IMR-90 (cell line): ENCODE results near the gene ST8SIA6. TPM values are rescaled to one million over a fixed set of nuclear protein-coding genes. Genes with fewer than 3 reads are reported as not detected.

Experiments
- ATAC-seq: fragments of 200-7000 bp; cut with Tn5 transposase; 2 replicates; pipeline ENCODE4 v1.9.1; 2020; ENCODE audit warnings: low read depth, mild to moderate bottlenecking, moderate library complexity
- BruUV-seq: library from RNA; stranded (reverse); fragments of 400-500 nt; replicated peaks from 2 replicates; lab custom pipeline; 2021; lab: Mats Ljungman, UMichigan
- CTCF ChIA-PET: fragments of 300-600 bp; formaldehyde crosslinking; extraction: SDS; loops from one replicate; lab custom pipeline; 2021; ENCODE audit warnings: antibody characterized with exemption; lab: Yijun Ruan, JAX
- POLR2A ChIA-PET: fragments of 300-600 bp; sonication (Branson Sonifier 250); formaldehyde crosslinking; loops from one replicate; lab custom pipeline; 2022; ENCODE audit warnings: antibody characterized with exemption; ENCODE audit not compliant: unreplicated experiment; lab: Charles Lee
- DNase-seq: peaks from one replicate; pipeline ENCODE4 v3.0.0; 2013
- H2AFZ ChIP-seq: replicated peaks from 2 replicates; pipeline ENCODE3; 2013; ENCODE audit warnings: low read length, mild to moderate bottlenecking; ENCODE audit not compliant: poor library complexity
- H2AK5ac ChIP-seq: 2 replicates; pipeline ENCODE4 v1.6.1; 2013; ENCODE audit warnings: low read depth, low read length, inconsistent platforms
- H2AK9ac ChIP-seq: replicated peaks from 2 replicates; pipeline ENCODE3; 2013; ENCODE audit warnings: mild to moderate bottlenecking, low read depth, low read length, moderate library complexity; ENCODE audit not compliant: poor library complexity
- H2BK120ac ChIP-seq: 2 replicates; pipeline ENCODE4 v1.6.1; 2013; ENCODE audit warnings: low read depth, low read length, inconsistent platforms
- H2BK15ac ChIP-seq: 3 replicates; pipeline ENCODE4 v1.6.1; 2013; ENCODE audit warnings: low read depth, low read length, inconsistent platforms
- H2BK20ac ChIP-seq: 2 replicates; pipeline ENCODE4 v1.6.1; 2013; ENCODE audit warnings: low read depth, mild to moderate bottlenecking, inconsistent platforms, low read length, moderate library complexity
- H2BK5ac ChIP-seq: 2 replicates; pipeline ENCODE4 v1.6.1; 2013; ENCODE audit warnings: mild to moderate bottlenecking, low read depth, low read length, inconsistent platforms; ENCODE audit not compliant: poor library complexity, severe bottlenecking
- H3K14ac ChIP-seq: replicated peaks from 2 replicates; pipeline ENCODE4 v1.6.1; 2013; ENCODE audit warnings: low read depth, low read length, inconsistent platforms
- H3K18ac ChIP-seq: 2 replicates; pipeline ENCODE4 v1.6.1; 2013; ENCODE audit warnings: low read depth, low read length, control low read depth
- H3K23ac ChIP-seq: 2 replicates; pipeline ENCODE4 v1.6.1; 2013; ENCODE audit warnings: low read depth, low read length, inconsistent platforms
- H3K27ac ChIP-seq: 2 replicates; pipeline ENCODE4 v1.5.1; 2013; ENCODE audit warnings: mild to moderate bottlenecking, control low read depth, low read length; ENCODE audit not compliant: insufficient read depth
- H3K27me3 ChIP-seq: 2 replicates; pipeline ENCODE4 v1.6.1; 2013; ENCODE audit warnings: low read length; ENCODE audit not compliant: control insufficient read depth, insufficient read depth
- H3K36me3 ChIP-seq: 2 replicates; pipeline ENCODE4 v1.6.1; 2013; ENCODE audit warnings: low read length, mixed read lengths; ENCODE audit not compliant: control insufficient read depth, insufficient read depth
- H3K4ac ChIP-seq: 2 replicates; pipeline ENCODE4 v1.6.1; 2013; ENCODE audit warnings: low read depth, low read length, inconsistent platforms
- H3K4me1 ChIP-seq: 2 replicates; pipeline ENCODE4 v1.6.1; 2013; ENCODE audit warnings: low read length, mixed read lengths; ENCODE audit not compliant: control insufficient read depth, insufficient read depth
- H3K4me2 ChIP-seq: 2 replicates; pipeline ENCODE4 v1.6.1; 2013; ENCODE audit warnings: low read depth, mild to moderate bottlenecking, control low read depth, low read length, moderate library complexity
- H3K4me3 ChIP-seq: 2 replicates; pipeline ENCODE4 v1.5.1; 2013; ENCODE audit warnings: low read depth, mild to moderate bottlenecking, control low read depth, low read length, moderate library complexity; ENCODE audit not compliant: insufficient read depth
- H3K56ac ChIP-seq: 2 replicates; pipeline ENCODE4 v1.6.1; 2013; ENCODE audit warnings: low read length, inconsistent platforms; ENCODE audit not compliant: insufficient read depth; ENCODE audit errors: extremely low read depth
- H3K79me1 ChIP-seq, 2 experiments: 2 replicates each; pipeline ENCODE4 v1.6.1; 2013; ENCODE audit warnings: low read length in 2 of 2, inconsistent platforms in 1 of 2, low read depth in 1 of 2
- H3K9ac ChIP-seq: 2 replicates; pipeline ENCODE4 v1.6.1; 2013; ENCODE audit warnings: low read depth, low read length, control low read depth
- H3K9me1 ChIP-seq: 2 replicates; pipeline ENCODE4 v1.6.1; 2013; ENCODE audit warnings: low read length, inconsistent platforms; ENCODE audit not compliant: insufficient read depth
- H3K9me3 ChIP-seq: 2 replicates; pipeline ENCODE4 v1.6.1; 2013; ENCODE audit warnings: low read length; ENCODE audit not compliant: control insufficient read depth, insufficient read depth
- H4K20me1 ChIP-seq: 2 replicates; pipeline ENCODE4 v1.6.1; 2013; ENCODE audit warnings: low read length, inconsistent platforms; ENCODE audit not compliant: insufficient read depth
- H4K5ac ChIP-seq: 2 replicates; pipeline ENCODE4 v1.6.1; 2013; ENCODE audit warnings: mild to moderate bottlenecking, low read depth, low read length, control low read depth
- H4K8ac ChIP-seq, 2 experiments: 2 replicates each; pipeline ENCODE4 v1.6.1; 2013; ENCODE audit warnings: low read depth in 2 of 2, low read length in 2 of 2, control low read depth in 1 of 2, inconsistent platforms in 1 of 2
- H4K91ac ChIP-seq: 2 replicates; pipeline ENCODE4 v1.6.1; 2013; ENCODE audit warnings: low read depth, low read length, inconsistent platforms; ENCODE audit not compliant: insufficient read depth
- BHLHE40 ChIP-seq: fragments of 150-350 bp; IDR thresholded peaks from 2 replicates; pipeline ENCODE4 v1.6.1; 2016; ENCODE audit warnings: mild to moderate bottlenecking, low read depth, low read length
- CEBPB ChIP-seq: IDR thresholded peaks from 2 replicates; pipeline ENCODE4 v1.6.1; 2012; ENCODE audit warnings: low read depth, low read length, improper control_type of control experiment
- CTCF ChIP-seq: conservative IDR thresholded peaks from 2 replicates; pipeline ENCODE4 v1.5.1; 2012; ENCODE audit warnings: mild to moderate bottlenecking, low read depth, low read length, improper control_type of control experiment
- MAFK ChIP-seq: IDR thresholded peaks from 2 replicates; pipeline ENCODE4 v1.6.1; 2012; ENCODE audit warnings: low read depth, low read length, improper control_type of control experiment
- MAZ ChIP-seq: IDR thresholded peaks from 2 replicates; pipeline ENCODE4 v1.6.1; 2012; ENCODE audit warnings: low read depth, mild to moderate bottlenecking, low read length, improper control_type of control experiment, moderate library complexity, borderline replicate concordance
- MXI1 ChIP-seq: IDR thresholded peaks from 2 replicates; pipeline ENCODE4 v1.6.1; 2012; ENCODE audit warnings: low read depth, mild to moderate bottlenecking, low read length, moderate library complexity, borderline replicate concordance
- RCOR1 ChIP-seq: IDR thresholded peaks from 2 replicates; pipeline ENCODE4 v1.6.1; 2012; ENCODE audit warnings: mild to moderate bottlenecking, low read length, improper control_type of control experiment; ENCODE audit not compliant: insufficient replicate concordance
- RFX5 ChIP-seq: IDR thresholded peaks from 2 replicates; pipeline ENCODE4 v1.8.0; 2012; ENCODE audit warnings: low read depth, mild to moderate bottlenecking, low read length, moderate library complexity
- SMC3 ChIP-seq: fragments of 150-350 bp; IDR thresholded peaks from 2 replicates; pipeline ENCODE4 v1.6.1; 2016; ENCODE audit warnings: low read depth, mild to moderate bottlenecking, antibody characterized with exemption, low read length, moderate library complexity
- WGBS, 2 experiments: methylation state at CpG; one replicate each; pipeline versions ENCODE4 v1.1.5 to v1.1.7; 2013; ENCODE audit warnings: missing lambda C conversion rate in 2 of 2; ENCODE audit not compliant: insufficient read length in 1 of 2; ENCODE audit errors: extremely low coverage in 2 of 2; 5-methylcytosine and 5-hydroxymethylcytosine counted together
- dilution Hi-C: fragments of 300-500 bp; cut with HindIII; formaldehyde crosslinking; loops from one replicate; pipeline ENCODE4 v1.14.3; 2018; ENCODE audit warnings: low sequenced_read_pairs; ENCODE audit not compliant: unreplicated experiment
- in situ Hi-C: fragments of 300-500 bp; cut with MboI; formaldehyde crosslinking; loops from 3 replicates; pipeline ENCODE4 v1.14.3; 2019; ENCODE audit warnings: low sequenced_read_pairs, inconsistent platforms, mixed read lengths
- intact Hi-C: fragments of 100-400 bp; cut with micrococcal nuclease; formaldehyde crosslinking; loops from 2 replicates; pipeline ENCODE4 v1.10.0; 2022
- polyA plus RNA-seq, 3 experiments: library from polyadenylated mRNA; depleted of rRNA; stranded (reverse); fragments of >200 nt; gene quantifications; 2 replicates each; pipeline ENCODE4 v1.2.3, GENCODE V29; 2012; ENCODE audit warnings: low replicate concordance in 1 of 3
- total RNA-seq: library from RNA; depleted of rRNA; stranded (reverse); fragments of >200 nt; gene quantifications from 2 replicates; pipeline ENCODE4 v1.2.3, GENCODE V29; 2012

Gene ST8SIA6
- total and polyA plus RNA-seq, 2 of the 4 experiments (the other 2 are of a cell fraction): 0.10 to 0.18 TPM

- Histone ChIP-seq H3K4ac (no peak overlapping the region), H3K18ac (no peak overlapping the region), H3K14ac (no peak overlapping the region), H2AFZ (no peak overlapping the region), H3K4me1 (peaks cover 2% of the 10 kb centered on the region; the same call in 1 of the 2 replicates), H3K79me1 (no peaks in the 10 kb centered on the region), H2AK5ac (no peak overlapping the region), H3K27me3 (peaks cover 10% of the 10 kb centered on the region; the same call in 1 of the 2 replicates), H3K4me2 (no peak overlapping the region), H2BK5ac (no peak overlapping the region), H3K9me3 (peaks cover 22% of the 10 kb centered on the region), H2BK120ac (no peak overlapping the region), H3K9me1 (no peaks in the 10 kb centered on the region), H4K91ac (no peak overlapping the region), H3K56ac (no peak overlapping the region), H3K9ac (no peak overlapping the region), H3K4me3 (no peak overlapping the region), H4K5ac (no peak overlapping the region), H2AK9ac (no peak overlapping the region), H4K20me1 (no peaks in the 10 kb centered on the region), H3K27ac (no peak overlapping the region), H3K23ac (no peak overlapping the region), H2BK15ac (no peak overlapping the region), H3K36me3 (no peaks in the 10 kb centered on the region), H4K8ac (no peak overlapping the region), H2BK20ac (no peak overlapping the region)
- in situ Hi-C loops: no loop called here
- TF ChIP-seq MAZ (no peak), RCOR1 (no peak), MXI1 (no peak), RFX5 (no peak), CTCF (no peak), CEBPB (peak; percentile 35; the same call in 1 of the 2 replicates), SMC3 (no peak), MAFK (no peak), BHLHE40 (no peak)
- no CpG with 5 or more reads among the region's 6 CpGs for WGBS, 2 experiments
- intact Hi-C loops: loop anchor here (5.0 kb wide), 1 partner anchor 145 kb away; no protein-coding TSS in a partner anchor
- ChIA-PET CTCF (interaction anchor here (1.0 kb wide), 1 partner anchor 1594 kb away, joined by 3 read pairs; no protein-coding TSS in a partner anchor), POLR2A (no interaction called here)
- BruUV-seq: no TSS peak
- dilution Hi-C loops: no loop called here
- DNase-seq (no peak), ATAC-seq (no peak)
Measured at GRCh38 chr10:17452060-17452841, 2.1 kb downstream of the ST8SIA6 start.
